Transverse colon (tissue), 4 donors: ENCODE results near the gene PIEZO2. TPM values are rescaled to one million over a fixed set of nuclear protein-coding genes. Genes with fewer than 3 reads are reported as not detected.

Source experiments
- DNase-seq: peaks from one replicate; pipeline ENCODE4 v3.0.0-alpha.2; 2019
- H3K27ac ChIP-seq, 4 donors: fragments of 200-600 bp; sonication (generic); 2 replicates each; pipeline ENCODE4 v1.5.1; 2016 to 2018; ENCODE audit warnings: inconsistent platforms in 4 of 4
- H3K27me3 ChIP-seq: fragments of 200-600 bp; sonication (generic); 2 replicates; pipeline ENCODE4 v1.5.1; 2017; ENCODE audit warnings: inconsistent platforms
- H3K36me3 ChIP-seq, 4 donors: fragments of 200-600 bp; sonication (generic); 2 replicates each; pipeline ENCODE4 v1.5.1; 2017 to 2019; ENCODE audit warnings: inconsistent platforms in 4 of 4
- H3K4me1 ChIP-seq, 4 donors: fragments of 200-600 bp; sonication (generic); 2 replicates each; pipeline ENCODE4 v1.5.1; 2017 to 2020; ENCODE audit warnings: inconsistent platforms in 4 of 4
- H3K4me3 ChIP-seq, 4 donors: fragments of 200-600 bp; sonication (generic); 1 replicate in 1 of 4; 2 replicates in 3 of 4; pipeline versions ENCODE4 v1.5.1 to v1.6.1; 2017 to 2019; ENCODE audit warnings: inconsistent platforms in 4 of 4
- H3K9me3 ChIP-seq, 2 donors: fragments of 200-600 bp; sonication (generic); 2 replicates each; pipeline ENCODE4 v1.5.1; 2017 to 2019; ENCODE audit warnings: inconsistent platforms in 2 of 2
- EP300 ChIP-seq: sonication (generic); formaldehyde crosslinking; IDR thresholded peaks from one replicate; pipeline ENCODE4 v1.6.1; 2017; ENCODE audit warnings: antibody characterized with exemption, low read depth
- POLR2A ChIP-seq: fragments of 450-650 bp; IDR thresholded peaks from one replicate; pipeline ENCODE4 v1.6.1; 2016; ENCODE audit warnings: antibody characterized with exemption, mild to moderate bottlenecking, moderate library complexity
- POLR2AphosphoS5 ChIP-seq, 3 donors: sonication (generic); formaldehyde crosslinking; IDR thresholded peaks; one replicate each; pipeline ENCODE4 v1.6.1; 2016; ENCODE audit warnings: antibody characterized with exemption in 3 of 3
- WGBS, 2 donors: methylation state at CpG; one replicate each; pipeline ENCODE4 v1.1.5; 2018; ENCODE audit warnings: low coverage in 1 of 2; 5-methylcytosine and 5-hydroxymethylcytosine counted together
- in situ Hi-C, 4 donors: fragments of 200-750 bp; cut with MboI; loops; one replicate each; pipeline versions ENCODE4 v1.15.0 to v1.15.1; 2017; ENCODE audit warnings: low sequenced_read_pairs in 3 of 4, low pct_ligation_motif_present in 1 of 4, low pct_unique_long_range_greater_than_20kb in 1 of 4
- intact Hi-C: fragments of 100-400 bp; cut with DNase I; formaldehyde crosslinking; loops from one replicate; pipeline ENCODE4 v1.15.1; 2023; ENCODE audit warnings: low total_unique reads
- total RNA-seq, 4 donors: library from RNA; depleted of rRNA; stranded (reverse); fragments of >200 nt; gene quantifications; one replicate each; pipeline ENCODE4 v1.1.0, GENCODE V29; 2016
- TF ChIP-seq, protein P1 (sequence below), 5 experiments: fragments of 200-600 bp in 3 of 5; fragments of 450-650 bp in 2 of 5; sonication (generic) in 3 of 5; IDR thresholded peaks; 1 replicate in 2 of 5; 2 replicates in 3 of 5; pipeline ENCODE4 v1.5.1; 2016 to 2017; ENCODE audit warnings: antibody characterized with exemption in 5 of 5, inconsistent platforms in 3 of 5, mild to moderate bottlenecking in 2 of 5, moderate library complexity in 1 of 5

Gene PIEZO2
- total RNA-seq, 4 donors from 2014 or later: 2.9 to 7.5 (median 4.5) TPM

DNA sequence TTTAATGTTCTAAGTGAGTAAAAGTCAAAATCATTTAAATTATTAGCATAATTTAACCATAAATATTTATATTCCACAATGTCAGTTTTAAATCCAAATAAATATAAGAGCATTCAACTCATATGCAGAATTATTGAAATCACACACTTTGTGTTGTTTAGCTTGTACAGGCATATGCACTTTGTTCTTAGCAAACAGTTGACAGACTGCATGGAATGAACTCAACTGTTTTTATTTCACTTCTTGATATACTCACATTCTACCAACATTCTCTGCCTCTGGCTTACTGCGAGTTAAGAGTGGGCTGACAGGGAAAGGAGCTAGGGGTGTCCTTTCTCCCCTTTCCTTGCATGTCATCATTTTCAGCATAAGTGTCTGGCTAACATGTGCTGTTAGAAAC is 7.6 kb upstream of the PIEZO2 start:
- in situ Hi-C loops (loop anchor here in 1 of 4 donors (25.0 kb wide), 1 partner anchor 595 kb away; no protein-coding TSS in a partner anchor), intact Hi-C loops (no loop called here)
- DNase-seq: no peak
- H3K9me3 ChIP-seq: no peaks in the 10 kb centered on the region
- no peaks in the 10 kb centered on the region for H3K36me3 ChIP-seq
- WGBS, 2 donors: 50 to 67% methylated on average over 1 of the region's 1 CpG
- no peaks in the 10 kb centered on the region for H3K4me1 ChIP-seq
- no peak overlapping the region for H3K27ac ChIP-seq
- H3K27me3 ChIP-seq: no peaks in the 10 kb centered on the region
- H3K4me3 ChIP-seq: no peak overlapping the region
- TF ChIP-seq POLR2AphosphoS5 (IDR thresholded peaks at IDR 0.05): no peak
- TF ChIP-seq, protein P1, sequence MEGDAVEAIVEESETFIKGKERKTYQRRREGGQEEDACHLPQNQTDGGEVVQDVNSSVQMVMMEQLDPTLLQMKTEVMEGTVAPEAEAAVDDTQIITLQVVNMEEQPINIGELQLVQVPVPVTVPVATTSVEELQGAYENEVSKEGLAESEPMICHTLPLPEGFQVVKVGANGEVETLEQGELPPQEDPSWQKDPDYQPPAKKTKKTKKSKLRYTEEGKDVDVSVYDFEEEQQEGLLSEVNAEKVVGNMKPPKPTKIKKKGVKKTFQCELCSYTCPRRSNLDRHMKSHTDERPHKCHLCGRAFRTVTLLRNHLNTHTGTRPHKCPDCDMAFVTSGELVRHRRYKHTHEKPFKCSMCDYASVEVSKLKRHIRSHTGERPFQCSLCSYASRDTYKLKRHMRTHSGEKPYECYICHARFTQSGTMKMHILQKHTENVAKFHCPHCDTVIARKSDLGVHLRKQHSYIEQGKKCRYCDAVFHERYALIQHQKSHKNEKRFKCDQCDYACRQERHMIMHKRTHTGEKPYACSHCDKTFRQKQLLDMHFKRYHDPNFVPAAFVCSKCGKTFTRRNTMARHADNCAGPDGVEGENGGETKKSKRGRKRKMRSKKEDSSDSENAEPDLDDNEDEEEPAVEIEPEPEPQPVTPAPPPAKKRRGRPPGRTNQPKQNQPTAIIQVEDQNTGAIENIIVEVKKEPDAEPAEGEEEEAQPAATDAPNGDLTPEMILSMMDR (IDR thresholded peaks at IDR 0.05): no peak
- TF ChIP-seq EP300: no peak
- TF ChIP-seq POLR2A: no peak

DNA sequence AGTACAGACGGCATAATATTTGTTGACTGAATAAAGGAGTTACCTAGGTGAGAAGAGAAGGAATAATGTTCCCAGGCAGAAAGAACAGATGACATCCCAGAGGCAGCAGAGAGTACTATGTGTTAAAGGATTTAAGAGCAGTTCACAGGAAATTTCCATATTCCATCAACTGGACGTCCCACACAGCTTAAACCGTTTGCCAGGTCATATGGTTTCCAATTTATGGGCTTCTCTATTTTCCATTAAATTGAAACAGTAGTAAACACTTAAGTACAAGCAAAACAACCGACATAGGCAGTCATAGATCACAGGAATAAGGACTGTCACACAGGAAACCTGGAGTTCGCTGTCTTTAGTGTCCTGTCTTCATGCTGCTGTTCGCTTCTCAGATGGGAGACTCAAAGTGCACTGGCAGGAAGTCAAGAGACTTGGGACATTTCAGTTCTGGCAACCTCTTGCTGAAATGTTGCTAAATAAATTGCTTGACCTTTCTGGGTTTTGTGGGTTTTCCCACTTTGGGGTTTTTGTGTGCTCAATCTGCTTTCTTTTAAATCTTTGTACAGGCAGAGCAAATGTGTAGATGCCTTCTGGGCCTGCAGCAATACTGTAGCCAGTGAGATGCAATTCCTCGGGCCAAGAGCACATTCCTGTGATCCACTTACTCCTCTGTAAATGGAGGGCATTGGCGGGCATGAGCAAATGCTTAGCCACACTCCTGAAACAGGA is 5.8 kb upstream of the PIEZO2 start:
- DNase-seq: no peak
- no peaks in the 10 kb centered on the region for H3K4me1 ChIP-seq
- intact Hi-C loops: no loop called here
- H3K27ac ChIP-seq: no peak overlapping the region
- 69 to 70% methylated on average over 4 to 8 of the region's 8 CpGs for WGBS, 2 donors
- no peaks in the 10 kb centered on the region for H3K36me3 ChIP-seq
- H3K27me3 ChIP-seq: peaks cover 2% of the 10 kb centered on the region
- H3K9me3 ChIP-seq: no peaks in the 10 kb centered on the region
- no peak overlapping the region for H3K4me3 ChIP-seq
- no peak for TF ChIP-seq POLR2AphosphoS5 (IDR thresholded peaks at IDR 0.05)
- TF ChIP-seq EP300: no peak
- TF ChIP-seq POLR2A: no peak
- TF ChIP-seq, protein P1 (IDR thresholded peaks at IDR 0.05): no peak
- in situ Hi-C loops: loop anchor here in 1 of 4 donors (25.0 kb wide), 1 partner anchor 593 kb away; no protein-coding TSS in a partner anchor

DNA sequence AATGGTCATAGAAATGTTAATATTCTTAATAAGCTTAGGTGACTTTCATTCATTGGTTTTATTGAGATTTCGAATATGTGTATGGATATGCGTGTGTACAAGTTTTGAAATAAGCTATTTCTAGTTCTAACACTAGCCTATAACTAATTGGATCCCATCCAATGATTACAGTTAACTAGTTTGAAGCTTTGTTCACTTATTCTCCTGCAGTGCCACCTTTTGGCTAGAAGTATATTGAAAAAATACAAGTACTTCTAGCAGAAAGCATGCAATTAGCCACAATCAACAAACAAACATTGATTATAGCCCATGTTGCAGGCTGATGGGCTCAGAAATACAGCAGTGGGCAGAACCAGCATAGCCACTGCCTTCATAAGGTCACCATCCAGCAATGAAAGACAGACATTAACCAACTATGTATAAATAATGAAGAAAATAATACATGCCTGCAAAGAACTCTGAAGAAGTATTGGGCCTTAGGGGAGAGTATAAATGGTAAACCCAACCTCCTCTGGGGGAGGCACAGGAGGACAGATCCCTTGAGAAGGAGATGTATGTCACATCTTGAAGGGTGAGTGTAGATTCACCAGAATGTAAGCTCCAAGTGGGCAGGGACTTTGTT is 5.1 kb upstream of the PIEZO2 start:
- H3K27me3 ChIP-seq: peaks cover 10% of the 10 kb centered on the region
- TF ChIP-seq, protein P1 (IDR thresholded peaks at IDR 0.05): peak in 3 of 5 experiments; percentile 24 to 26 (median 24)
- TF ChIP-seq POLR2A: no peak
- TF ChIP-seq EP300: no peak
- no peak for TF ChIP-seq POLR2AphosphoS5 (IDR thresholded peaks at IDR 0.05)
- no peaks in the 10 kb centered on the region for H3K9me3 ChIP-seq
- DNase-seq: no peak
- in situ Hi-C loops: loop anchor here in 1 of 4 donors (25.0 kb wide), 1 partner anchor 592 kb away; no protein-coding TSS in a partner anchor
- intact Hi-C loops: no loop called here
- WGBS, 2 donors: 18 to 26% methylated on average over 2 of the region's 2 CpGs
- H3K4me3 ChIP-seq: no peak overlapping the region
- no peak overlapping the region for H3K27ac ChIP-seq
- peaks cover 0 to 4% (median 2%) of the 10 kb centered on the region in 4 donors for H3K4me1 ChIP-seq
- H3K36me3 ChIP-seq: no peaks in the 10 kb centered on the region

DNA sequence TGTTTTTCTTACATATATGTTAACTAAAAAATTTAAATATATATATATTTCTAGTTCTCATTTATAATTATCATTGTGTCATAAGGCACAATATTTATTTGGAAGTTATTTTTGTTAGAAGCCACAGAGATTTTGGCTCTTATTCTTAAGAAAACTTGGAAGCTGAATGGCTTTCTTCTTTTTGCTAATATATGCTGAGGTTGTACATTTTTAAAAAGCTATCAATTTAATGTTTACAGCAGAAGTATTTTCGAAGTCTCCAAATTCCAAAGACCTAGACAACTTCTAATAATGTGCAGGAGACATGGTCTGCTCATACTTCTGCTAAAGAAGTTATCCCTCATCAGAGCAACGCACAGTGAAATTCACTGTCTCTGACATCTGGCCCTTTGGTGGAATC is 3.7 kb upstream of the PIEZO2 start:
- 77 to 78% methylated on average over 1 to 2 of the region's 2 CpGs for WGBS, 2 donors
- TF ChIP-seq, protein P1 (IDR thresholded peaks at IDR 0.05): no peak
- TF ChIP-seq EP300 (no peak), POLR2A (no peak), POLR2AphosphoS5 (IDR thresholded peaks at IDR 0.05) (no peak)
- Histone ChIP-seq H3K27ac (no peak overlapping the region), H3K36me3 (no peaks in the 10 kb centered on the region), H3K4me1 (peaks cover 0 to 18% (median 9%) of the 10 kb centered on the region in 4 donors), H3K9me3 (no peaks in the 10 kb centered on the region), H3K27me3 (peaks cover 23% of the 10 kb centered on the region), H3K4me3 (no peak overlapping the region)
- DNase-seq: no peak
- intact Hi-C loops (no loop called here), in situ Hi-C loops (loop anchor here in 1 of 4 donors (25.0 kb wide), 1 partner anchor 591 kb away; no protein-coding TSS in a partner anchor)
